Heart left ventricle (tissue), 13 donors: ENCODE measurements around the gene LMBR1.

Experiments
- POLR2A ChIP-seq, 2 donors: fragments of 450-650 bp; IDR thresholded peaks; one replicate each; pipeline ENCODE4 v1.6.1; 2017; ENCODE audit warnings: antibody characterized with exemption in 2 of 2, mild to moderate bottlenecking in 2 of 2, moderate library complexity in 2 of 2
- TF ChIP-seq, protein P1 (sequence below), 12 donors: fragments of 200-600 bp; sonication (generic) in 4 of 12; IDR thresholded peaks; one replicate each; pipeline versions ENCODE4 v1.5.0 to v1.8.0; 2018 to 2022; ENCODE audit warnings: antibody characterized with exemption in 12 of 12, mild to moderate bottlenecking in 5 of 12
- donor health status: ischemic (EF 13 %, LVEDD 7.1; RV severe dilation, severe dysfunction).
- donor health status: DM: no; HTN: yes; CAD: no.
- donor health status: DM: no; HTN: no; CAD: no.
- donor health status: ischemic (EF 25% LVEDD 6.9; RV normal size, moderate dysfunction).
- donor health status: ischemic (EF 25% LVEDD 5.7; RV mildly dilated, moderate dysfunction).
- donor health status: ischemic (EF 35%, LVEDD 5.7; RV mildly dilated, moderate dysfunction).
- donor health status: nonischemic (EF 11% LVEDD 7.7; RV severe dilation, severe dysfunction).
- donor health status: DM: yes; HTN: yes; CAD: no.
- donor health status: PGD.
- donor health status: ischemic (EF 29% LVEDD 5.4; RV normal size, mild dysfunction).
- donor health status: nonischemic (EF 23%, LVEDD 6.1; RV moderate dilation, normal function).

DNA sequence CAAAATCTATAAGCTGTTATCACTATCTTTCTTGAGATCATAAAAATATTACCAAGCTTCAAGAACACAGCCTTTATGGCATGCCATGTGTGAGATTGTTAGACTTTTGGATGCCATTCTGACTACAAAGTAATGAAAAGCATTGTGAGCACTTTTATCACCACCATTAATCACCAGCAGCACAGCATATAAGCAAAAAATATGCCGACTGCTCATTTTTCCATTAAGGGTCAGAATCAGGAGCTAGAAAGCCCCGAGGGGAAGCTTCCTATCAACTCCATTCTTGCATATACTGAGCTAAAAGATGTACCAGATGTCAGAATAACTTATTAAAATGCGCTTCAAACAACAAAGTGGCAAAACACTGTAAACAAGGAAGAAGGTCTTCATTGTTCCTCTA is 114.3 kb downstream of the LMBR1 start:
- TF ChIP-seq, protein P1, sequence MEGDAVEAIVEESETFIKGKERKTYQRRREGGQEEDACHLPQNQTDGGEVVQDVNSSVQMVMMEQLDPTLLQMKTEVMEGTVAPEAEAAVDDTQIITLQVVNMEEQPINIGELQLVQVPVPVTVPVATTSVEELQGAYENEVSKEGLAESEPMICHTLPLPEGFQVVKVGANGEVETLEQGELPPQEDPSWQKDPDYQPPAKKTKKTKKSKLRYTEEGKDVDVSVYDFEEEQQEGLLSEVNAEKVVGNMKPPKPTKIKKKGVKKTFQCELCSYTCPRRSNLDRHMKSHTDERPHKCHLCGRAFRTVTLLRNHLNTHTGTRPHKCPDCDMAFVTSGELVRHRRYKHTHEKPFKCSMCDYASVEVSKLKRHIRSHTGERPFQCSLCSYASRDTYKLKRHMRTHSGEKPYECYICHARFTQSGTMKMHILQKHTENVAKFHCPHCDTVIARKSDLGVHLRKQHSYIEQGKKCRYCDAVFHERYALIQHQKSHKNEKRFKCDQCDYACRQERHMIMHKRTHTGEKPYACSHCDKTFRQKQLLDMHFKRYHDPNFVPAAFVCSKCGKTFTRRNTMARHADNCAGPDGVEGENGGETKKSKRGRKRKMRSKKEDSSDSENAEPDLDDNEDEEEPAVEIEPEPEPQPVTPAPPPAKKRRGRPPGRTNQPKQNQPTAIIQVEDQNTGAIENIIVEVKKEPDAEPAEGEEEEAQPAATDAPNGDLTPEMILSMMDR (IDR thresholded peaks at IDR 0.05), result no peak
- TF ChIP-seq POLR2A (IDR thresholded peaks at IDR 0.05), result no peak
